ENCODE measurements around the gene DNAH9. TPM values are rescaled to one million over a fixed set of nuclear protein-coding genes. Genes with fewer than 3 reads are reported as not detected.

DNAH9 gene
- total RNA-seq, 1 experiment from 2014 or later, result 0.22 TPM

DNA sequence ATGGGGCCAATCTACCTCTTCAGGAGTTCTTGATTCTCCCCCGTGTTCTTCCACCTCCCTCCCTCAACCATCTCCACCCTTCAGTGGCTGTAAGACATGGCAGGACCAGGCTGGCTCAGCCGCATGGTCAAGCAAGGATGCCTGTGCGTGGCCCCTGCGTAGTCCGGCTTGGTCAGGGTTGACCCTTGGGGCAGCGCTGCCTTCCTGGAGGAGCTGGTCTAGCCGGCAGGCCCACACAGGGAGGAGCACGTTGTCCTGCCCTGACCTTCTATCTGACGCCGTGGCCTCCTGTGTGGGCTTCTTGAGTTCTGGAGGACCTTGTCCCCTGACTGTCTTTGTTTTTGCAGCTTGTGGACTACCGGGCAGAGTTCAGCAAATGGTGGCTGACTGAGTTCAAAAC lies 169.8 kb downstream of the DNAH9 start:
- no peak overlapping the region for H3K14ac ChIP-seq (ENCODE audit: insufficient read depth, low read length)
- no peak overlapping the region for H2BK120ac ChIP-seq (ENCODE audit: low read depth, low read length, poor library complexity, severe bottlenecking)
- no peak overlapping the region for H2AFZ ChIP-seq (ENCODE audit: low read length)
- WGBS (ENCODE audit: extremely low coverage, insufficient read length, low lambda C conversion rate), result no CpG with 5 or more reads among the region's 11 CpGs
- TF ChIP-seq, protein P1, sequence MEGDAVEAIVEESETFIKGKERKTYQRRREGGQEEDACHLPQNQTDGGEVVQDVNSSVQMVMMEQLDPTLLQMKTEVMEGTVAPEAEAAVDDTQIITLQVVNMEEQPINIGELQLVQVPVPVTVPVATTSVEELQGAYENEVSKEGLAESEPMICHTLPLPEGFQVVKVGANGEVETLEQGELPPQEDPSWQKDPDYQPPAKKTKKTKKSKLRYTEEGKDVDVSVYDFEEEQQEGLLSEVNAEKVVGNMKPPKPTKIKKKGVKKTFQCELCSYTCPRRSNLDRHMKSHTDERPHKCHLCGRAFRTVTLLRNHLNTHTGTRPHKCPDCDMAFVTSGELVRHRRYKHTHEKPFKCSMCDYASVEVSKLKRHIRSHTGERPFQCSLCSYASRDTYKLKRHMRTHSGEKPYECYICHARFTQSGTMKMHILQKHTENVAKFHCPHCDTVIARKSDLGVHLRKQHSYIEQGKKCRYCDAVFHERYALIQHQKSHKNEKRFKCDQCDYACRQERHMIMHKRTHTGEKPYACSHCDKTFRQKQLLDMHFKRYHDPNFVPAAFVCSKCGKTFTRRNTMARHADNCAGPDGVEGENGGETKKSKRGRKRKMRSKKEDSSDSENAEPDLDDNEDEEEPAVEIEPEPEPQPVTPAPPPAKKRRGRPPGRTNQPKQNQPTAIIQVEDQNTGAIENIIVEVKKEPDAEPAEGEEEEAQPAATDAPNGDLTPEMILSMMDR (conservative IDR thresholded peaks at IDR 0.05), result no peak
- H3K23me2 ChIP-seq (ENCODE audit: insufficient read length, low read depth, low read length, poor library complexity, severe bottlenecking), result no peaks in the 10 kb centered on the region
- H3K9ac ChIP-seq (ENCODE audit: extremely low read depth, insufficient read length, low read length), result no peak overlapping the region
- H3K36me3 Mint-ChIP-seq (ENCODE audit: insufficient read depth in 1 of 3, low read depth in 3 of 3), result no peaks in the 10 kb centered on the region
- no peak for DNase-seq
- no peak overlapping the region for H2BK12ac ChIP-seq (ENCODE audit: insufficient read length, low read depth, low read length)
- no peaks in the 10 kb centered on the region for H3K9me3 Mint-ChIP-seq
- H4K91ac ChIP-seq (ENCODE audit: insufficient read length, low read depth, low read length), result no peak overlapping the region
- H3K9me3 ChIP-seq (ENCODE audit: control insufficient read depth, low read depth, low read length), result no peaks in the 10 kb centered on the region
- no peaks in the 10 kb centered on the region for H3K4me1 ChIP-seq (ENCODE audit: insufficient read depth, low read length)
- no peak overlapping the region for H2BK20ac ChIP-seq (ENCODE audit: low read depth, low read length, poor library complexity, severe bottlenecking)
- H3K27ac ChIP-seq (ENCODE audit: insufficient read length, low read depth, low read length), result no peak overlapping the region
- H2AK5ac ChIP-seq (ENCODE audit: insufficient read length, low read length), result no peak overlapping the region
- no peak overlapping the region for H3K18ac ChIP-seq (ENCODE audit: insufficient read length, low read depth, low read length)
- no peak overlapping the region for H3K4ac ChIP-seq (ENCODE audit: low read depth, low read length)
- H4K5ac ChIP-seq (ENCODE audit: insufficient read length, low read depth, low read length), result no peak overlapping the region
- H3K4me3 Mint-ChIP-seq, result no peak overlapping the region
- no peak overlapping the region for H3K4me2 ChIP-seq (ENCODE audit: insufficient read depth, insufficient read length, low read length)
- H3K4me1 Mint-ChIP-seq, result no peaks in the 10 kb centered on the region; a peak in 1 of 4 replicates
- no peak overlapping the region for H2BK5ac ChIP-seq (ENCODE audit: insufficient read length, low read length)
- H3T11ph ChIP-seq (ENCODE audit: low read length), result no peak overlapping the region
- H4K20me1 ChIP-seq (ENCODE audit: control insufficient read depth, insufficient read depth, insufficient read length), result no peaks in the 10 kb centered on the region
- peak overlapping the region; percentile 8 for H3K56ac ChIP-seq (ENCODE audit: insufficient read length, low read depth, low read length)
- H3K27me3 ChIP-seq (ENCODE audit: insufficient read depth, low read length), result no peaks in the 10 kb centered on the region
- no peaks in the 10 kb centered on the region for H3K79me2 ChIP-seq (ENCODE audit: insufficient read depth, low read length)
- no peak overlapping the region for H3K23ac ChIP-seq (ENCODE audit: insufficient read length, low read depth, low read length)
- H4K8ac ChIP-seq (replicated peaks; ENCODE audit: insufficient read length, low read depth, low read length), result no peak overlapping the region
- H3K27ac Mint-ChIP-seq, result no peak overlapping the region
- H2BK15ac ChIP-seq (ENCODE audit: low read depth, low read length), result no peak overlapping the region
- H3K27me3 Mint-ChIP-seq (ENCODE audit: low read depth), result no peaks in the 10 kb centered on the region
- no peaks in the 10 kb centered on the region for H3K79me1 ChIP-seq (ENCODE audit: insufficient read depth, low read depth, low read length, poor library complexity, severe bottlenecking)
